ENCODE data around the gene PTGFR. TPM values are rescaled to one million over a fixed set of nuclear protein-coding genes. Genes with fewer than 3 reads are reported as not detected.

Gene PTGFR
- total and polyA plus RNA-seq, 4 donors = 0.05 to 0.67 (median 0.40) TPM

DNA sequence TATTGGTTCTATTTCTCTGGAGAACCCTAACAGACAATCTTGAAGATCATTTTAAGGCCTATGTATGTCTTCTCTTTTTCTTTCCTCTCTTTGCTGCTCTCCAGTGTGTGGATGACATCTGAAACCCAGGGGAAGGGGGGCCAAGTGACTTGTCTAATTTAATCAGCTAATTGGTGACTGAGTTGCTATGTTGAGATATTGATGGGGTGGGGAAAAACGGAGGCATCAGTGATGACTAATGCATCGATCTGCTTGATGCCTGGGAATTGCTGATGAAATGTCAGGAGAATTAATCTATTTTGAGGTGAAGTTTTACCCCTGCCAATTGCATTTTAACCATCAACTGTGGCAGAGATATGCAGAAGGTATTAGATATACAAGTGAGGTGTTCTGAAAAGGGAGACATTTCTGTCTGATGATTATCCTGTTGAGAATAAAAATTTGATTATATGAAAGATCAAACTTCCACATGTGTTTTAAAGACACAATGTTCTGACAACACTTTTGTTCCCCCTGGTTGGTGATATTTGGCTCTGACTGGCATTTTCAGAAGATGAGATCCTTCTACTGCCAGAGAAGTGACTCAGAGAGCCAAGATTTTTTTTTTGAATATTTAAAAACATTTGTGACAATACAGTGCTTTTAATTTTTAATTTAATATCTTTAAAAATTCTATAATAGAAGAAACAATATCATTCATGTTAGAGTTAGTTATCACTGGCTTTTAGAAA, 18.7 kb upstream of the PTGFR start:
- Histone ChIP-seq H3K9ac (ENCODE audit: low read depth in 1 of 2, low read length in 2 of 2) (no peak overlapping the region), H3K4me3 (ENCODE audit: low read depth in 1 of 3, low read length in 3 of 3) (no peak overlapping the region), H3K27ac (ENCODE audit: low read depth in 1 of 2, low read length in 2 of 2) (peak overlapping the region in 1 of 2 donors; percentile 19), H3K4me1 (ENCODE audit: control insufficient read depth in 4 of 4, insufficient read depth in 4 of 4, low read length in 3 of 4) (peaks cover 13 to 42% (median 37%) of the 10 kb centered on the region in 4 donors), H3K36me3 (ENCODE audit: control insufficient read depth in 4 of 4, insufficient read depth in 3 of 4, low read depth in 1 of 4, low read length in 3 of 4) (no peaks in the 10 kb centered on the region), H3K27me3 (ENCODE audit: control insufficient read depth in 4 of 4, insufficient read depth in 4 of 4, low read length in 3 of 4) (no peaks in the 10 kb centered on the region), H3K9me3 (ENCODE audit: control insufficient read depth in 4 of 4, low read length in 3 of 4) (no peaks in the 10 kb centered on the region)
- 33% methylated on average over 2 of the region's 2 CpGs for WGBS
- TF ChIP-seq HNF4G (IDR thresholded peaks at IDR 0.05) (no peak), YY1 (IDR thresholded peaks at IDR 0.05) (peak; percentile 2)
- no peak for DNase-seq (ENCODE audit: low spot score)

DNA sequence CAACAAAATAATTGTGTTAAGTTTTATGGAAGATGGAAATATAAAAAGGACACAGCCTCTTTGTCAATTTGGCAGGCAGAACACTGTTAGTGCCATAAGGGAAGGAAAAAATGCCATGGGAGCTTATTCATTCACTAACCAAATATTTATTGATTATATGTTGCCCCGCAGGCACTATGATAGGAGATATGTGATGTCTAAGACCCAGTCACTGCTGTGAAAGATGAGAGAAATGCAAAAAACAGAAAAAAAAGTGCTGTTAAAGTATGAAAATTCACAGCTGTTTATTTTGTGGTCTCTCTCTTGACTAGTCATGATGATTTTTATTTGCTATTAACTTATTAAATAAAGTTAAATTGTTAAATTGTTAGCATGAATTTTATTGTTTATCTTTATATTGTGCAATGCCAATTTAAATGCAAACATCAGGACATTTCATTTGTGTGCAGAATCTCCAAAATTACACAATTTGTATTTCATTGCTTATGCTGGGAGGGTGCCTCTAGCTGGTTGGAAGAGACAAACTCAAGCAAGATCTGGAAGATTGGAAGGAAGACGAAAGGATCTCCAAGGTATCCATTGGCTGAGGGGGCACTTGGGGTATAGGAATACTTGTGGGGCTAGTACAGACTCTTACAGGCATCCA, 17.8 kb upstream of the PTGFR start:
- peaks cover 13 to 42% (median 37%) of the 10 kb centered on the region in 4 donors for H3K4me1 ChIP-seq (ENCODE audit: control insufficient read depth in 4 of 4, insufficient read depth in 4 of 4, low read length in 3 of 4)
- WGBS = 41% methylated on average over 2 of the region's 2 CpGs
- peak overlapping the region in 1 of 2 donors; percentile 63 for H3K27ac ChIP-seq (ENCODE audit: low read depth in 1 of 2, low read length in 2 of 2)

More for the DNA sequence above, 17.8 kb upstream of the PTGFR start:
- DNase-seq (ENCODE audit: low spot score) = no peak
- Histone ChIP-seq H3K36me3 (ENCODE audit: control insufficient read depth in 4 of 4, insufficient read depth in 3 of 4, low read depth in 1 of 4, low read length in 3 of 4) (no peaks in the 10 kb centered on the region), H3K4me3 (ENCODE audit: low read depth in 1 of 3, low read length in 3 of 3) (no peak overlapping the region), H3K9ac (ENCODE audit: low read depth in 1 of 2, low read length in 2 of 2) (no peak overlapping the region), H3K27me3 (ENCODE audit: control insufficient read depth in 4 of 4, insufficient read depth in 4 of 4, low read length in 3 of 4) (no peaks in the 10 kb centered on the region), H3K9me3 (ENCODE audit: control insufficient read depth in 4 of 4, low read length in 3 of 4) (no peaks in the 10 kb centered on the region)
- TF ChIP-seq JUND (IDR thresholded peaks at IDR 0.05) (no peak), RXRA (IDR thresholded peaks at IDR 0.05) (peak in 1 of 2 donors; percentile 28), EGR1 (IDR thresholded peaks at IDR 0.05; ENCODE audit: low read depth in 2 of 2) (no peak), FOXA1 (IDR thresholded peaks at IDR 0.05) (no peak), SP1 (IDR thresholded peaks at IDR 0.05) (no peak), ZBTB33 (IDR thresholded peaks at IDR 0.05) (peak; percentile 21), HNF4A (conservative IDR thresholded peaks at IDR 0.05) (peak in 1 of 2 donors; percentile 31), NR2F2 (IDR thresholded peaks at IDR 0.05) (no peak), TAF1 (conservative IDR thresholded peaks at IDR 0.05) (no peak), RAD21 (IDR thresholded peaks at IDR 0.05) (no peak), YY1 (IDR thresholded peaks at IDR 0.05) (no peak), HNF4G (IDR thresholded peaks at IDR 0.05) (no peak)
- TF ChIP-seq, protein P1, sequence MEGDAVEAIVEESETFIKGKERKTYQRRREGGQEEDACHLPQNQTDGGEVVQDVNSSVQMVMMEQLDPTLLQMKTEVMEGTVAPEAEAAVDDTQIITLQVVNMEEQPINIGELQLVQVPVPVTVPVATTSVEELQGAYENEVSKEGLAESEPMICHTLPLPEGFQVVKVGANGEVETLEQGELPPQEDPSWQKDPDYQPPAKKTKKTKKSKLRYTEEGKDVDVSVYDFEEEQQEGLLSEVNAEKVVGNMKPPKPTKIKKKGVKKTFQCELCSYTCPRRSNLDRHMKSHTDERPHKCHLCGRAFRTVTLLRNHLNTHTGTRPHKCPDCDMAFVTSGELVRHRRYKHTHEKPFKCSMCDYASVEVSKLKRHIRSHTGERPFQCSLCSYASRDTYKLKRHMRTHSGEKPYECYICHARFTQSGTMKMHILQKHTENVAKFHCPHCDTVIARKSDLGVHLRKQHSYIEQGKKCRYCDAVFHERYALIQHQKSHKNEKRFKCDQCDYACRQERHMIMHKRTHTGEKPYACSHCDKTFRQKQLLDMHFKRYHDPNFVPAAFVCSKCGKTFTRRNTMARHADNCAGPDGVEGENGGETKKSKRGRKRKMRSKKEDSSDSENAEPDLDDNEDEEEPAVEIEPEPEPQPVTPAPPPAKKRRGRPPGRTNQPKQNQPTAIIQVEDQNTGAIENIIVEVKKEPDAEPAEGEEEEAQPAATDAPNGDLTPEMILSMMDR (IDR thresholded peaks at IDR 0.05; ENCODE audit: low read depth, low read length, missing input control) = no peak
- TF ChIP-seq, protein P2, sequence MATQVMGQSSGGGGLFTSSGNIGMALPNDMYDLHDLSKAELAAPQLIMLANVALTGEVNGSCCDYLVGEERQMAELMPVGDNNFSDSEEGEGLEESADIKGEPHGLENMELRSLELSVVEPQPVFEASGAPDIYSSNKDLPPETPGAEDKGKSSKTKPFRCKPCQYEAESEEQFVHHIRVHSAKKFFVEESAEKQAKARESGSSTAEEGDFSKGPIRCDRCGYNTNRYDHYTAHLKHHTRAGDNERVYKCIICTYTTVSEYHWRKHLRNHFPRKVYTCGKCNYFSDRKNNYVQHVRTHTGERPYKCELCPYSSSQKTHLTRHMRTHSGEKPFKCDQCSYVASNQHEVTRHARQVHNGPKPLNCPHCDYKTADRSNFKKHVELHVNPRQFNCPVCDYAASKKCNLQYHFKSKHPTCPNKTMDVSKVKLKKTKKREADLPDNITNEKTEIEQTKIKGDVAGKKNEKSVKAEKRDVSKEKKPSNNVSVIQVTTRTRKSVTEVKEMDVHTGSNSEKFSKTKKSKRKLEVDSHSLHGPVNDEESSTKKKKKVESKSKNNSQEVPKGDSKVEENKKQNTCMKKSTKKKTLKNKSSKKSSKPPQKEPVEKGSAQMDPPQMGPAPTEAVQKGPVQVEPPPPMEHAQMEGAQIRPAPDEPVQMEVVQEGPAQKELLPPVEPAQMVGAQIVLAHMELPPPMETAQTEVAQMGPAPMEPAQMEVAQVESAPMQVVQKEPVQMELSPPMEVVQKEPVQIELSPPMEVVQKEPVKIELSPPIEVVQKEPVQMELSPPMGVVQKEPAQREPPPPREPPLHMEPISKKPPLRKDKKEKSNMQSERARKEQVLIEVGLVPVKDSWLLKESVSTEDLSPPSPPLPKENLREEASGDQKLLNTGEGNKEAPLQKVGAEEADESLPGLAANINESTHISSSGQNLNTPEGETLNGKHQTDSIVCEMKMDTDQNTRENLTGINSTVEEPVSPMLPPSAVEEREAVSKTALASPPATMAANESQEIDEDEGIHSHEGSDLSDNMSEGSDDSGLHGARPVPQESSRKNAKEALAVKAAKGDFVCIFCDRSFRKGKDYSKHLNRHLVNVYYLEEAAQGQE (IDR thresholded peaks at IDR 0.05) = no peak
- TF ChIP-seq, protein P3, sequence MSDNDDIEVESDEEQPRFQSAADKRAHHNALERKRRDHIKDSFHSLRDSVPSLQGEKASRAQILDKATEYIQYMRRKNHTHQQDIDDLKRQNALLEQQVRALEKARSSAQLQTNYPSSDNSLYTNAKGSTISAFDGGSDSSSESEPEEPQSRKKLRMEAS (IDR thresholded peaks at IDR 0.05) = no peak
- TF ChIP-seq, protein P4, sequence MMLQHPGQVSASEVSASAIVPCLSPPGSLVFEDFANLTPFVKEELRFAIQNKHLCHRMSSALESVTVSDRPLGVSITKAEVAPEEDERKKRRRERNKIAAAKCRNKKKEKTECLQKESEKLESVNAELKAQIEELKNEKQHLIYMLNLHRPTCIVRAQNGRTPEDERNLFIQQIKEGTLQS (IDR thresholded peaks at IDR 0.05) = no peak
